ELR (cell line): Measurements from ENCODE around the gene SHB.

Experiments
- DNase-seq: peaks from one replicate; pipeline ENCODE4 v3.0.0-alpha.2; 2015; ENCODE audit warnings: low read depth

SHB gene

DNA sequence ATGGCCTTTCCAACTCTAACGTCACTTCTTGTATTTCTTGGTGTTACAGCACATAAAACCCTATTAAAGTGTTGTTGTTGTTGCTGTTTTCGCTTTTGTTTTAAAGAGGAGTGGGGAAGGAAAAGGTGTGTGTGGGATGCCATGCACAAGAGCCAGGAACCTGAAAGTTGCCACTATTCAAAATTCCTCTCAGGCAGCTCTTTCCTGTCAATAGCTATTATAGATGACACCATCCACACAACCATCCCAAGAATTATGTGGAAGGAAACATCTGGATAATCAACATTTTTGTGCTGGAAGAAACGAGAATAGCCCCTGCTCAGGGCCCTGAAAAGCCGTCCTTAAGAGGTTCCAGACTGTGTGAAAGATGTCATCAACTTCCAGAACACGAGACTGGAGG lies 79.3 kb downstream of the SHB start:
- DNase-seq: no peak

DNA sequence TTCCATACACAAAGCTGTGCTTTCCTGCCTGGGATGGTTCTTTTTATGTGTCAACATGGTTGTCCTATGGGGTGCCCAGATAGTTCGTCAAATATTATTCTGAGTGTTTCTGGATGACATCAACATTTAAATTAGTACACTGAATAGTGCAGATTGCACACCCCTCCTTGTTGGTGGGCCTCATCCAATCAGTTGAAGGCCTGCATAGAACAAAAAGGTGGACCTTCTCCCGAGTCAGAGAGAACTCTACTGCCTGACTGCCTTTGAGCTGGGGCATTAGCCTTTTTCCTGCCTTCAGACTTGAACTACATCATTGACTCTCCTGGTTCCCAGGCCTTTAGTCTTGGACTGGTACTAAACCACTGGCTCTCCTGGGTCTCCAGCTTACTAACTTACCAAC lies 80.4 kb downstream of the SHB start:
- no peak for DNase-seq

DNA sequence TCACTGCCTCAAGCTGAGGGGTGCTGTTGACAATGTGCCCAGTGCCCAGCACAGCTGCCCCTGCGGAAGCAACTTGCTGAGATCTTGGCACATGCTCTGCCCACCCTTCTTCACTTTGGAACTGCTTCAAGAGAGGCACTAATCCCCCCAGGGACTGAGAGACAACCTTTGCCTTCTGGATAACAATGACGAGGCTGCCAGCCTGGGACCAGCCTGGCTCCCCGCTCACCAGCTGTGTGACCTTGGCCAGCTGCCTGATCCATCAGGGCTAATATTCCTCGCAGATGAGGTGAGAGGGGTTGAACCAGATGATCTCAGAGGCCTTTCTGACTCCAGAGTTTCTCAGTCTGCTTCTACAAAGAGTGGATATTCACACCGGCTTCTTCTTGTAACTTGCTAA lies 81.0 kb downstream of the SHB start:
- no peak for DNase-seq

DNA sequence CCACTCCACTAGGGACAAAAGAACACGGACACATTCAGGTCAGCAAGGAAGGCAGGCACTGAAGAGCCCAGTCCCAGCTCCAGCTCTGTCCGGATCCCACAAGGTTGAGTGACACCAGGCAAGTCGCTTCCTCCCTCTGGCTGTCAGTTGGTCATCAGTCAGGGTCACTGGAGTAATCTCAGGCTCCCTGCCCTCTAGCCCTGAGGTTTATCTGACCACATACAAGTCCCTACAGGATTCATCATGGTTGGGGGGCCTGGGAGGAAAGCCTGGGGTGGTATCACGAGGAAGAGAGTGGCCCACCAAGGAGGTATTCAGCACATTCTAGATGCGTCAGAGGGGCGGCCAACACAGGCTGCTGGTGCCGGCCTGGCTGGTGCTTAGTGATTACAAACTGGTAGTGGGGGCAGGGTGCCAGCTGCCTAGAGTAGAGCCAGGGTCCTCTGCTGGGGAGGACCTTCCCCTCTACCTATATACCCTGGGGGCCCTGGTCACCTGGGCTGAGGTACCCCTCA lies 81.5 kb downstream of the SHB start:
- no peak for DNase-seq

DNA sequence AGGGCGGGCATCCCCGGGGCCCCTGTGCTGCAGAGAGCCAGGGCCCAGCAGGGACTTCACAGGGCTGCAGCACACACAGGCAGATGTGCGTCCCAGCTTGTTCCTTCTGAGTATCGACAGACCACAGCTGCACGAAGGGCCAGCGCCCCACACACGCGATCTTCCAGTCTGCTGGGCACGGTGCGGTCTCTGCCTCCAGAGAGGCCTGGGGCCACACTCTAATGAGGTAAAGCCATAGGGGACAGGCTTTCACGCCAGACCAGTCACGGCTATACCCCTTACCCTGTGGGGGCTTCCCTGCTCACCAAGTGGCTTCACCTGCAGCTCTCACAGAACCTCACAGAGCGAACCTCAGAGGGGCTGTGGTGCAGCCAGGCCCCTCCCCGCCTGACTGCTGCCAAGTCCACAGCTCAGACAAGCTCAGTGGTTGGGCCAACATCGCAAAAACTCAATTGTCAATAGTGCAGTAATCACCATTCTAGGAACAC lies 82.2 kb downstream of the SHB start:
- no peak for DNase-seq

DNA sequence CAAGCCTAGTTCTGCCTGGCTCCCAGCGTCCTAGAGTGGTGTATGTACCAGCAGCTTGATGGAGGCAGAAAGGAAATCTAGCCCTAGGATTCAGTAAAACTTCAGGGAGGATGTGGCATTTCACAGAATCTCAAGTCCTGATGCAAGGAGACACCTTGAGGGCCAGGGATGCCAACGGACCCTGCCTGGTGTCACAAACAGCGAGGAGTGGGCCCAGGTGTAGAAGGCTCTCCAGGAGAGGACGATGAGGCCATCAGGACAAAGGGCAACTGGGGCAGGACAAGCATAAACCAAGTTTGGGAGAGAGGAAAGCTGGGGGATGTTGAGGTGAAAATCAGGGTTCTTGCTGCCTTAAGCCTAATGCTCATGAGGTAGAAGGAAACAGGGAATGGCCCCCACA lies 83.0 kb downstream of the SHB start:
- DNase-seq: no peak

DNA sequence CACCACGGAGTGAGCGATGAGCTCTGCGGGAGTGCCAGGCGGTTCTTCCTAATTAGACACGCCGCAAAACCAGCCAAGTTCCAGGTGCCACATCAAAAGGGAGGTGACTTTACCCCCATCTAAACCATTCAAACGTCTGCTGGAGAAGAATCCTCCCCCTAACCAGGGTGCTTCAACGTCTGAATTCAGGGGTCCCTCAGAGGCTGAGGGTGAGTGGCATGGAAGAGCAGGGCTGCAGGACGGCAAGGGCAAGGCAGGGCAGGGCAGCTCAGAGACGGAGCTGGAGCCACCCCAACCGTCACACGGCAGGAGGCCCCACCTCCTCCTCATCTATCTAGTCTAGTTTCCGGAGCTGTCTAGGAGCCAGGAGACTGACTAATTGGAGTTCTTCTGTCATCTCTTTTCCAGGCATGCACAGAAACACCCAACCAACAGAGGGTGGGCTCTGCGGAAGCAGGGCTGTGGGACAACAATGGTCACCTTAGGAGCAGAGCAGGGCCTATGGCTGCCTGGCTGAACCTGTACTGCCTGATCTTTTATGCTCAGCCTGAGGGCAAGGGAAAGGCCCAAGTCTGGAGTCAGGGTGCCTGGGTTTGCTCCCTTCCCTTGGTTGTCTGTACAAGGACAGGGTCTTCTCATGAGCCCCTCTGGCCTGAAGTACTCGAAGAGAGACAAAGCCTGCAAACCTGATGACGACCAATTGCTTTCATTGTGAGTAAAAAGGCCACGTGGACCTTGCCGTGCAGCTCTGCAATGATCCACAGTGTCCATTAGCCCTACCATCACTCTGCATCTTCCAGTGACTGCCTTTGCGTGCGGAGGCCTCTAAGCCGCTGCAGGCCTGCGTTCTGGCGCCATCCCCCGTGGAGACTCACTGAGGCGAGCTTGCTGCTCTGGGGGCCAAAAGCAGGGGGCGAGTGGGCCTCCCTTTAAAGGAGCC lies 84.1 kb downstream of the SHB start:
- peak; percentile 81 for DNase-seq

DNA sequence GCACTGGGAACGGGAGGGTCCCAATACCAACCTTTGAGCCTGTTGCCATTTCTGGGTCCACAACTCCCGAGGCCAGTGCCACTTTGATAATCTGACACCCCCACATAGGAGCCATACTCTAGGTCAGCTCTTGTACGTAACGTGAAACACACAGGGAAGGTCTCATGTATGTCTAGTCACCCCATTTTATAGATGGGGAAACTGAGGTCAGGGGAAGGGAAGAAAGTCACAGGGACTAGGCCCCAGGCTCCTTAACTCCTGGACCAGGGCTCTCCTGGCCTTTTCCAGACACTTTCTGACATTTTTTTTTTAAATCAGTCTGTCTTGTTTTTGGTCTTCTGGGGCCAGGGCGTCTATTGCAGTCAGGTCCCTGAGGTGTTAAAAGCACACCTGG lies 84.8 kb downstream of the SHB start:
- no peak for DNase-seq

DNA sequence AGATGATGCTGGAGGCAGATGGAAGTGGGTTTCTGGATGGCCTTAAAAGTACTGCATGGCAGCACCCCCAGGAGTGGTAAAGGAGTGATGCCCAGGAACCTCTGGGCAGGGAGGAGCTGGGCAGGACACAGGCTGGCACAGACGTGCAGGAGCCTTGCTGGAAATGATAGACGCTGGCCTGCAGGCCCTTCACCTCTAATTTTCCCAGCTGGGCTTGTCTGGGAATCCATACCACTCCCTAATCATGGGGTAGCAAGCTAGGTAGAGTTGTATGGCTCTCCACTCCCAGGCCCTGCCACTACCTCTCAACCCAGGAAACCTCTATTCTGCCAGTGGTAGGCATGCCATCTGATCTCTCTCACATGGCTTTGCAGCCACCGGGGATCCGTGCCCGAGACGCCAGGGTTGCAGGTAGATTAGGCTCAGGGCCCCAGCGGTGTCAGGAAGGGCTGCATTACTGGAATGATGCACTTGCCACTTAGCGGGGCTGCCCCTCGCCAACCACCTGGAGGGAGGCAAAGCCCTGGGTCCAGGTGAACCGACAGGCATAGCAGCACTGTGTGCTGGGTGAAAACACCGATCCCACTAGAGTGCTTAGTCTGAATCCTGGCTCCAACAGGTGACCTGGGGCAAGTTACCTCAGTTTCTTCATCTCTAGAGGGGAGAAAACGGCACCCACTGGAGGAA lies 85.5 kb downstream of the SHB start:
- no peak for DNase-seq

DNA sequence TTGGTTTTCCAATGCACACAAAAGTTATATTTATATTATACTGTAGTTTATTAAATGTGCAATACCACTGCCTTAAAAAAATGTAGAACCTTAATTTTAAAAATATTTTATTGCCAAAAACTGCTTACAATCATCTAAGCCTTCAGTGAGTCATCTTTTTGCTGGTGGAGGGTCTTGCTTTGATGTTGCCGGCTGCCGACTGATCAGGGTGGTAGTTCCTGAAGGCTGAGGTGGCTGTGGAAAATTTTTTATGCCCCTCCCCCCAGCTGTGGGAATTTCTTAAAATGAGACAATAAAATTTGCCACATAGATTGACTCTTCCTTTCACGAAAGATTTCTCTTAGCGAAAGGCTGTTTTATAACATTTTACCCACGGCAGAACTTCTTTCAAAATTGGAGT lies 89.2 kb downstream of the SHB start:
- DNase-seq: no peak

DNA sequence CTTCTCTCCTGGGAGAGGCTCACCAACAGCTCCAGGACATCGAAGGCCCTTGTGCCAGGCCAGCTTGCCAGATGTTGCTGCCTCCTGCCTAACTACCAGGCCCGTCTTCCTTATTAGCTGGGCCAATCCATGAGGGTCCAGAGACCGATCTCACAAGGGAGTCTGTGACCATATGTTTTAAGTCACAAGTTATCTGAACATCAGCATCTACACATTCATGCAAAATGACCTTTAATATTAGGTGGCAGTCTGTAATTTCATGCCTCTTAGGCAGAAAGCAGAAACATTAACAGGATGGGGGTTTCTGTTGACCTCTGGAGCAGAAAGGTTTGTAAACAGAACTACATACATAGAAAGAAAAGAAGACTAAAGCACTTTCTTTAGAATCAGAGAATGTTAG lies 90.0 kb downstream of the SHB start:
- DNase-seq: no peak

DNA sequence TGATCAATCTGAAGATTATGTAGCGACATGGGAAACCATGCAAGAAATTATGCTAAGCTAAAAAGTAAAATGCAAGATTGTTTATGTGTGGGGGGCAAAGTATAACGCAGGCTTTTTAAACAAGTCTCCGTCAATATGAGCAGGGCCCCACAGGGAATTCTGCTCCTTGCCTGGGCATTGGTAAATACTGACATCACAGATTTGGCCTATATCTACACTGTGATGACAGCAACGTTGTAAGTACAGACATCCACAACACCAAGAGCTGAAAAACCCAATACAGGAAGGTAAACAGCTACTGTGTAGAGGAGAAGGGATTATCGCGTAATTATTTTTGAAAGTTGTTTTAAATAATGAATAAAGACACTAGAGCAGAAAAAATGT lies 90.6 kb downstream of the SHB start:
- DNase-seq: no peak

DNA sequence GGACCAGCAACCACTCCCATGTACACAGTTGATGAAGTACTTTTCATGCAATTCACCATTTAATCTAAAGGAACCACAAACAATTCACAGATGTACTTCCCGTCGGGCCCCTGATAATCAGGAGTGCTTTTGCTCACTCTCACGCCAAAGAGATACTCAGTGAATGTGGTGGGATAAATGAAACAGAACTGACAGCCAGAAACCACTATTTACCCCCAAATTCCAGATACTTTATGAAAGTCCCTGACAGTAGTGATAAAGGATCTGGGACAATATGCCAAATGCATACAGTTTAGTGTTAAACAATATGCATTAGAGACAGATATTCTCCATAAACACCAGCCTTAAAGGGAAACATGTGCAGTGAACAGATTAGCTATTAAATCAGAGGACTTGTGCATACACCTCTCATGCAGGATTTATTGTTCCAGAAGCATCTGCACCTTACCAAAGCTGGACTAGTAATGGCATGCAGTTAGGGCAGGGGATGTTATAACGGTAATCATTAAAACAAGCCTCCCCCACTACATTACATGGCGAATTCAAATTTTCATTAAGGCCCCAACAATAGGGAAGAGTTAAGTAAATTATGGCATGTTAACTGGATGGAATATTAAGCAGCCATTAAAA lies 91.1 kb downstream of the SHB start:
- DNase-seq: no peak

DNA sequence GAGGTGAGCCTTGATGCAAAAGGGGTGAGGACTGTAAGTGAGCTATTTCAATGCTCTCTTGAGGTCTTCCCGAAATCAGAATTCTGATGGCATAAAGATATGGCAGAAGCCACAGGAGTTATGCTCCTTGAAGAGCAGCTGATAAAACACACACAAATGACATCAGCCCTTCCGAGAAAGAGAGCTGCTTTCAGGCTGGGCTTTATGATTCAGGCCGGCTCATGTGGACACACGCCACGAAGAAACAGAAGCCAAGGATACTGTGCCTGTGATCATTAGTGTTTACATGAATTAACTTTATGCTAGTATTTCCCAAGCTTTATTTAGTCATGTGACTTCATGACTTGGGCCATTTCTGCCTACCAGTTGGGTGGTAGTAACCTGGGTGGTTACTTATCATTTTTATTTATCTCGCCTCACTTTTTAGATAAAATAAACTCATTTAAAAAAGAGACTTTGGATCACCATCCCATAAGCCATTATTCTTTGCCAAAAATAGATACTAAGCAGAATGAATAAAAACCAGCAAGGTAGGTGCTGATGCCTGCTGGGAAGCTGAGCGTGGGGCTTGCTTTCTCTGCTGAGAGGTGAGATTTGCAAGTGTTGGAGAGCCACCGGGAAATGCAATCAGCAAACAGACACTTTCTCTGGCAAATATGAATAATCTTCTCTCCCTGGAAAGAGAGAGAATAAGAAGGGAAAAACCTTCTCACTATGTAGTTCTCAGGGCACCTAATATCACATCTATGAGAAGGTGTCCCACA lies 92.1 kb downstream of the SHB start:
- DNase-seq: peak; percentile 75

DNA sequence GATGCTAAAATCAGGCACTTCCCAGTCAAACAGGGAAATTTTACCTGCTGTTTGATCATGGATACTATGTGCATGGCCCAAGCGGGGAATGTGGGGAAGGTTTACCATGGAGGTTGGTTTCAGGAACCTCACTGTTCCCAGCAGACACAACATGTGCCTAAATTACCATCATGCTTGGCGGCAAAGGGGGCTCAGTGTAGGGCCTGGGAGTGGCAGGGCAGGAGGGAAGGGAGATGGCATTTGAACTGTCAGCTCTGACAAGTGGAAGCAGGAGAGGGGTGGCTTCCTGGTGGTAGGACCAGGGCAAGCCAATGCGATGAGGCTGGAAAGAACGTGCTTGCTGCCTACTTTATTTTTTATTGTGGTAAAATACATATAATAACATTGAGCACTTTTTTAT lies 93.4 kb downstream of the SHB start:
- no peak for DNase-seq

DNA sequence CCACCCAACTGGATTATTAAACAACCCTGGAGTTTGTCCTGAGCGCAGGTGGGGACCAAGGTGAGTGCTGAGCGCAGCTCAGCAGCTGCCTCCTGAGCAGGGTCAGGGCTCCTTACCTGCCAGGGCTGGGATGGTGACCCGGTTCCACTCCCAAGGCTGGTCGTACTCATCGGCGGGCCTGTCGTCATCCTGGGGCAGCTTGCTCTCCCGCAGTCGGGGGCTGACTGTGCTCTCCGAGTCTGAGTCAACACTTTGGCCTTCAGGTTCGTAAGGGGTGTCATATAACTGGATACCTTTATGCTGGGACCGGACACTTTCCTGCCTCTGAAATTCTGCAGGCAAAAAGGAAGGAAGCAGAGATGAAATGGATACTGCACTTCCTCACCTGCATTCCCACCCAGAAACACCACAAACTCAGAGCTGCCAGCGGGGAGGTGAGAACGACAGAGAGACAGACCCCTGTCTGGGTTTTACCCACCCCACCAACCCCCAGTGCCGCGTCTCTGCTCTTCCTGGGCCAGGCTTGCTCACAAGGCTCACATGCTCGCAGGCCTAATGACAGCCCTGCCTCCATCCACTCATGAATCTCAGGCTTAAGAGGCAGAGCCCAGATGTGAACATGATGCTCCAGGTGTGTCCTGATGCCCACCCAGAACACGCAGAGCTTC lies 94.4 kb downstream of the SHB start:
- peak; percentile 96 for DNase-seq

DNA sequence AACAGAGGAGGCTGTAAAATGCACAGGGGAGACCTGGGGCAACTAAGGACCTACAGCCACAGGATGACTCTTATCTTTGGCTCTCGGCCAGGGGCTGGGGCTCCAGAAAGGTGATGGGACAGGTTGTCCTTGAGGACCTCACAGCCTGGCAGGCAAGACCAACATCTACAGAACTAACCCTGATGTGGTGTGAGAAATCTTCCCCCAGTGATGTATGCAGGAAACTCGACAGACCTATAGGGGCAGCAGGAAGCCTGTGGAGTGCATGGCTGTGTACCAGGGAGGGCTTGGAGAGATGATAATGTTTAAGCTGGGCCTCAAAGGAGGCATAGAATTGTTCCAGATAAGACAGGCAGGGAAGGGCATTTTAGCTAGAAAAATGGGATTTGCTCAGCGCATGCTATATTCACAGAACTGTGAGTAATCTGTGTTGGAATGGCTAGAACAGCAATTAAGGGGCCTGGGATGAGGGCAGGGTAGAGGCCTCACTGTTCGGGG lies 96.6 kb downstream of the SHB start:
- DNase-seq: peak; percentile 42

DNA sequence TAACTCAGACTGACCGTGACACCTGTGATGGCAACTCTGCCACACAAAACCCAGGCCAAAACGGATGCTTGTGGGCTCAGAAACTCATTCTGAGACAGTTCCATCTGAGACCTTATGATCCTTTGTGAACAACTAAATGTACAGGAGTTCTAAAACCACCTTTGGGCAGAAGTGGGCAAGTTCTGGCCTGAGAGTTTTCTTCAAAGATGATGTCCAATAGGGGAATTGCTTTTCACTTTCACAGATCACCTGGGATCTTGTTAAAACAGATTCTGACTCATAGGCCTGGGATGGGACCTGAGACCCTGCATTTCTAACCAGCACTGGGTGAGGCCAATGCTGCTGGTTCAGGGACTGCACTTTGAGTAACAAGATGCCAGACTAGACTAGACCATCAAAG lies 97.3 kb downstream of the SHB start:
- no peak for DNase-seq

DNA sequence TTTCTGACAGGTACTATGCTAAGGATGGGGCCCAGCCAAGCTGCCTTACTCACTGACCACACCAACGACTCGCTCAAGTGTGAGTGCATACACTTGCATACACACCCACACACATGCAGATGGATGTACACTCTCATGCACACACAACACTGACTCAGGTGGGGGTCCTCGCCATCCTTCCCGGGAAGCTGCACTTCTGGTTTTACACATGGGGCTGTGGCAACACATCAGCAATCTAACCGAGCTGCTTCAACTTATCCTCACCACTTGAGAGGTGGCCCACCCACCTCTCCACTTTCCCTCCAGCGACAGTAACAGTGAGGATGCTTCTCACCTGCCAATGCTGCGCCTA lies 97.9 kb downstream of the SHB start:
- peak; percentile 54 for DNase-seq

DNA sequence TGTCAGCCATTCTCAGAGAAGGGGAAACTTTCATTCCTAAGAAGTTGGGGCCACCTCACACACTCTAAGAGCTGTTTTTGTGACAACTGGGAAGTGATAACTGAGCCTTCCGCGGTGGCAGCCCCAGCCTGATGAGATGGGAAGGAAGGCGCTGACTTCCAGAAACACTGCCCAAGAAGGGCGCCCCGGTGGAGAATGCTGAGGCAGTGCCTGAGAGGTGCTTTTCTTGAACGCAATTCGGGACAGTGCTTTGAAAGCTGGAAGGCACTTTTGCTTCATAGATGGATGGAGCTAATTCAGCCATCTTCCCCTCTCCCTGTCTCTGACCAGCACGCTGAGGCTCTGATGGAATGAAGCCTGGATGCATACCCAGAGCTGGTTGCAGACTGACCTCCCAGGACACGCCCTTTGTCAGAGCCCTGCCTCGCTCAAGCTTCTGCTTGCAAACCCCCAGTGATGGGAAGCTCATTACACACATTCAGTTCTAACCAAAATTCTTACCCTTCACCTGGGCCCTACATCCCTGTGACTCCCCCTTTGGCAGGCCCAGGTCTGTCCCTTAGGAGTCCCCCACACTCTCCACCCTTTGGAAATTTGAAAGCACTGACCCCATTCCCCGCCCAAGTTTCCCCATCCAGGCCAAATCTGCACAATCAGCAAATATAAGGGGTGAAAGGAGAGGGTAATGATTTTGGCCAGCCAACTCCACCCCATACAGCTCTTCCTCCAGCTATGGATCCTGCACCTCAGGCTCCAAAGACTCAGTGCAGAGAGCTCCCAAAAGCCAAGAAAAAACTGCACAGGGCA lies 98.5 kb downstream of the SHB start:
- no peak for DNase-seq
